Measurements from ENCODE around the gene WASL.
A peak's percentile ranks its signal among the peaks of the same experiment; 100 is the strongest.
"Not testable (repeated sequence)": the region's sequence is repeated elsewhere in the genome, so short reads cannot be mapped to it uniquely, and the experiment has no call there.

WASL gene

DNA sequence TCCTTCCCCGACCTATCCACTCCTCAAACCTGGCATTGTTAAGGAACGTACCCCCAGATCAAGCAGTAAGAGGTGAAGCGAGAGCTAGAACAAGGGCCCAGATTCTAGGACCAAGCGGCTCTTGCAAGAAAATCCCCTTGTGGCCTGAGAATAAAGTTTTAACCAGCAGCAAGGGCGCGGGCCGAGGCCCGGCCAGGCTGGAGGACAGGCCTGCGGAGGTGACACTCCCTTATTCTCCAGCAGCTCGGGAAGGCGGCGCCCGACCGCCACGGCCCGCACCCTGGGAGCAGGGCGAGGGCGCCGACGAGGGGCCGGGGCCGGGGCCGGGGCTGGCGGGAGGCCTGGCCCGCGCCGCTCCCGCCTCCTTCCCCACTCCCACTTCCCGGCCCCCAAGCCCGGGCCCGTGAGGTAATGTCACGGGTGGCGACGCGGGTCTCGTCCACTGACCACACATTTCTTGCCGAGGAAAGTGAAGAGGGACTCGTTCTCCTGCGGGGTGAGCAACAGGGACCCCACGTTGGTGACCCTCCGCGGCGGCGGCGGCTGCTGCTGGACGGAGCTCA lies 551 bp downstream of the WASL start:
- Histone ChIP-seq H3K27me3 (ENCODE audit: control insufficient read depth in 1 of 2, insufficient read depth in 2 of 2, low read length in 2 of 2) (no peaks in the 10 kb centered on the region), H3K9ac (ENCODE audit: low read length in 2 of 2) (peak overlapping the region; percentile 80 to 87), H3K36me3 (ENCODE audit: control insufficient read depth in 2 of 2, insufficient read depth in 2 of 2, low read length in 2 of 2) (no peaks in the 10 kb centered on the region), H3K9me3 (ENCODE audit: control insufficient read depth in 2 of 2, low read length in 2 of 2) (no peaks in the 10 kb centered on the region), H3K4me1 (ENCODE audit: control insufficient read depth, insufficient read depth, low read length) (no peaks in the 10 kb centered on the region), H3K27ac (ENCODE audit: low read length) (peak overlapping the region; percentile 91), H3K4me3 (ENCODE audit: low read length in 2 of 2) (peak overlapping the region; percentile 86)

DNA sequence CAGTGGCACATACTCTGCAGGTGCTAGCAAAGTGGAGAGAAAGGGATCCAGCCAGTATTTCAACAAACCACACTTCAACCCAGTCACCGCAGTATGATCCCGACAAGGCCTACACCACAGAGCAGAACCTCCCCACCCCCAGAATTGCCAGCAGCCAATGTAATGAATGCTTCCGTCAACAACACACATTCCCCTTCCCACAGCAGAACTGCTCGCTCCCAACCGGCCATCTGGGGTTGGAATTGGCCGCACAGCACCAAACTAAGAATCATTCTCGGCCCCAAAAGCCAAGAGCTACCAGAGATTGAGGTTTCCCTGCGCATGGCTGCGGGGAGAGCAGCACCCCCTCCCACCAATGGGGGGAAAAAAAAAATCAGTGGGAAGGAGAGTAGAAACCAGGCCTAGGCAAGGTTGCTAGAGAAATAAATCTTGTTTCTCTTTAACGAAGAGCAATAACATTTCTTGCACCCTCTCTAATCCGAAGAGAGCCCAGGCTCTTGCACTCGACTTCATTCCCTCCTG lies 1.1 kb downstream of the WASL start:
- H3K4me3 ChIP-seq (ENCODE audit: low read length in 2 of 2) = peak overlapping the region; percentile 86
- H3K4me1 ChIP-seq (ENCODE audit: control insufficient read depth, insufficient read depth, low read length) = no peaks in the 10 kb centered on the region
- no peaks in the 10 kb centered on the region for H3K27me3 ChIP-seq (ENCODE audit: control insufficient read depth in 1 of 2, insufficient read depth in 2 of 2, low read length in 2 of 2)
- peak overlapping the region; percentile 80 to 87 for H3K9ac ChIP-seq (ENCODE audit: low read length in 2 of 2)
- no peaks in the 10 kb centered on the region for H3K36me3 ChIP-seq (ENCODE audit: control insufficient read depth in 2 of 2, insufficient read depth in 2 of 2, low read length in 2 of 2)
- no peaks in the 10 kb centered on the region for H3K9me3 ChIP-seq (ENCODE audit: control insufficient read depth in 2 of 2, low read length in 2 of 2)
- peak overlapping the region; percentile 91 for H3K27ac ChIP-seq (ENCODE audit: low read length)

DNA sequence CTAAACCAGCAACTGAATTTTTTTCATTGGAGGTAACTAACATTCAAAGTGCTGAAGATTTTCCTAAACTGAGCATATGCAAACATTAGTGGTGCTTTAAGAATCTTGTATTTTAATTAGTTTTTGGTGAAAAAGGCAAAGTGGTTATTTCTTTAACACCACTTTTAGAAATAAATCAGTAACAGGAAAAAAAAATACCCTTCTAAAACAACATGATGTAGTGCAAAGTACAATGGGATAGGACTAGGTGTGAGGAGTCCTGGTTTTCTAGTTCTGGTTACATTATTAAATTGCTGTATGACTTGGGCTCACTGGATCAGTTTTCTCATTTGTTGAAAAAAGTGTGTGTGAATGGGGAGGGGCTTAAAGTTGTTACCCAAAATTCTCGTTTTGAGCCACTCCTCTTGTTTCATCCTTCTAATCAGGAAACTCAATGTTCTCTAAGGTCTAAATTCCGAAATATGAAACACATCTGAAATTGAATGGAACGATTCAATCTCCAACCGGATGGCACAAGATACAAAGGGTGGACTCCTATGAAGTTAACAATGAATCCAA lies 1.8 kb downstream of the WASL start:
- Histone ChIP-seq H3K4me1 (ENCODE audit: control insufficient read depth, insufficient read depth, low read length) (no peaks in the 10 kb centered on the region), H3K27me3 (ENCODE audit: control insufficient read depth in 1 of 2, insufficient read depth in 2 of 2, low read length in 2 of 2) (no peaks in the 10 kb centered on the region), H3K9me3 (ENCODE audit: control insufficient read depth in 2 of 2, low read length in 2 of 2) (no peaks in the 10 kb centered on the region), H3K27ac (ENCODE audit: low read length) (peak overlapping the region; percentile 91), H3K9ac (ENCODE audit: low read length in 2 of 2) (peak overlapping the region; percentile 80 to 87), H3K4me3 (ENCODE audit: low read length in 2 of 2) (peak overlapping the region; percentile 86), H3K36me3 (ENCODE audit: control insufficient read depth in 2 of 2, insufficient read depth in 2 of 2, low read length in 2 of 2) (no peaks in the 10 kb centered on the region)

DNA sequence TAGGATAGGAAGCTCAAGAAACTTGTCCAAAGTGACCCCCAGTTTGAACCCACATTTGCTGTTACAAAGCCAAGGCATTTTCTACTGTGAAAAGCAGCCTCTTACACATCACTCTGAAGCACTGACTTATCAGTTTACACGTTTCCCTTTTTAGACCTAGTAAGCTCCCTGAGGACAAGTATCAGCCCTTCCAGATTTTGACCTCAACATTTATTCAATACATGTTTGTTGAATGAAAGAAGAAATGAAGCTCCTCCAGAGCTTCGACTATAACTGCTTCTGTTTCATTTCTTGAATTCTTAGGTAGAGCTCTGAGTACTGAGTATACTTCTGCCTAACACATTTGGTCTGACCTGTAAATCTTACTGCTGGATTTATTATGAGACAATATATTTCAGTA lies 2.7 kb downstream of the WASL start:
- Histone ChIP-seq H3K9ac (ENCODE audit: low read length in 2 of 2) (no peak overlapping the region), H3K36me3 (ENCODE audit: control insufficient read depth in 2 of 2, insufficient read depth in 2 of 2, low read length in 2 of 2) (no peaks in the 10 kb centered on the region), H3K27ac (ENCODE audit: low read length) (no peak overlapping the region), H3K4me3 (ENCODE audit: low read length in 2 of 2) (peak overlapping the region in 1 of 2 donors; percentile 86), H3K4me1 (ENCODE audit: control insufficient read depth, insufficient read depth, low read length) (no peaks in the 10 kb centered on the region), H3K27me3 (ENCODE audit: control insufficient read depth in 1 of 2, insufficient read depth in 2 of 2, low read length in 2 of 2) (no peaks in the 10 kb centered on the region), H3K9me3 (ENCODE audit: control insufficient read depth in 2 of 2, low read length in 2 of 2) (no peaks in the 10 kb centered on the region)

DNA sequence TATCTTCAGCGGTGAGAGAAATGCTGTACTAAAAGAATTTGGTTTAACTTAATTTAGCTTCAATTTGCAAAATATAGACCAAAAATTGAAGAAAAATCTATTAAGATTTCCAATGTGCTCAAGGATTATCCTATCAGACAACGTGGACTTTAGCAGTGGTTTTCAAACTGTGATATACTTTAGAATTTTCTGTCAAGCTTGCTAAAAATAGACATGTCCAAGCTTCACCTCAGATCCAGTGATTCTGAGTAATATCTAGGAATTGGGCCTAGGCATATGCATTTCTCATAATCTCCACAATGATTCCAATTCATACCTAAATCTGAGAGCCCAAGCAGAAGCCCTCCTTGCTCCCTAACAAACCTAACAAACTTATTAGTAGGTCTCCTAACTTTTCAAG lies 3.4 kb downstream of the WASL start:
- H3K4me3 ChIP-seq (ENCODE audit: low read length in 2 of 2) = no peak overlapping the region
- no peaks in the 10 kb centered on the region for H3K36me3 ChIP-seq (ENCODE audit: control insufficient read depth in 2 of 2, insufficient read depth in 2 of 2, low read length in 2 of 2)
- no peaks in the 10 kb centered on the region for H3K4me1 ChIP-seq (ENCODE audit: control insufficient read depth, insufficient read depth, low read length)
- no peaks in the 10 kb centered on the region for H3K9me3 ChIP-seq (ENCODE audit: control insufficient read depth in 2 of 2, low read length in 2 of 2)
- no peaks in the 10 kb centered on the region for H3K27me3 ChIP-seq (ENCODE audit: control insufficient read depth in 1 of 2, insufficient read depth in 2 of 2, low read length in 2 of 2)
- no peak overlapping the region for H3K27ac ChIP-seq (ENCODE audit: low read length)
- H3K9ac ChIP-seq (ENCODE audit: low read length in 2 of 2) = no peak overlapping the region

DNA sequence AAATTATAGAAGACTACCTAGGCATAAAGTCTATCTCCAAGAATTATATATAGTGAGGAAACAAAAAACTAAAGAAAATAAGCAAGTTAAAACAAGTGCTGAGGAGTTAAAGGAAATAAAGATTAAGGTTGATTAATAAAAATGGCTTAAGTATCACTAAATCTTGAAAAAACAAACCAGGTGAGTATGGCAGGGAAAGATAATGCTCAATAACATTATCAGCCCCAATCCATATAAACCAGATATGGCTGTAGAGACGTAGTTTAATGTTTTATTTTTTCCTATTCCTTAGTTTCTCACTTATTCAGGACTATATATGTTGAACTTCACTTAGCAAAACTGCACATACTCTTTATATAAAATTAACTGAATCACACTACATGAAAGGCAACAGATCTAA lies 4.4 kb downstream of the WASL start:
- Histone ChIP-seq H3K9ac (ENCODE audit: low read length in 2 of 2) (no peak overlapping the region), H3K9me3 (ENCODE audit: control insufficient read depth in 2 of 2, low read length in 2 of 2) (no peaks in the 10 kb centered on the region), H3K4me3 (ENCODE audit: low read length in 2 of 2) (no peak overlapping the region), H3K36me3 (ENCODE audit: control insufficient read depth in 2 of 2, insufficient read depth in 2 of 2, low read length in 2 of 2) (no peaks in the 10 kb centered on the region), H3K4me1 (ENCODE audit: control insufficient read depth, insufficient read depth, low read length) (no peaks in the 10 kb centered on the region), H3K27ac (ENCODE audit: low read length) (no peak overlapping the region), H3K27me3 (ENCODE audit: control insufficient read depth in 1 of 2, insufficient read depth in 2 of 2, low read length in 2 of 2) (no peaks in the 10 kb centered on the region)

DNA sequence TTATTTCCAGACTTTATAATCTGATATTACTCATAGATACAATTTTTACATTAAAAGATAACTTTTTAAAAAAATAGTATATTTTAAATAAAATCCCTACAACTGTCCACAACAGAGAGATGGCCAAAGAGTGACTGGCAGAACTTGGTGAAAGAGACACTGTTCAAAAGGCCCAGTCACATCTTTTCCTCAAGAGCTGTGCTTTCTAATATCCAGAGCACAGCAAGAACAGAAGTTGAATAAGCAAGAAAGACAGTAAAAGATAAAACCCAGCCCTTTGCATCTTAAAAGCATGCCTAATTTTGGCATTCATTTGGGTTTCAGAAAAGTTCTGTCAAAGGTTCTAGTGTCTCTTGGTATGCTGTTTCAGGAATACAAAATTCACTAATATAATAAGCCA lies 6.9 kb downstream of the WASL start:
- no peak overlapping the region for H3K9ac ChIP-seq (ENCODE audit: low read length in 2 of 2)
- no peaks in the 10 kb centered on the region for H3K4me1 ChIP-seq (ENCODE audit: control insufficient read depth, insufficient read depth, low read length)
- H3K4me3 ChIP-seq (ENCODE audit: low read length in 2 of 2) = no peak overlapping the region
- no peaks in the 10 kb centered on the region for H3K9me3 ChIP-seq (ENCODE audit: control insufficient read depth in 2 of 2, low read length in 2 of 2)
- H3K36me3 ChIP-seq (ENCODE audit: control insufficient read depth in 2 of 2, insufficient read depth in 2 of 2, low read length in 2 of 2) = no peaks in the 10 kb centered on the region
- H3K27ac ChIP-seq (ENCODE audit: low read length) = no peak overlapping the region
- no peaks in the 10 kb centered on the region for H3K27me3 ChIP-seq (ENCODE audit: control insufficient read depth in 1 of 2, insufficient read depth in 2 of 2, low read length in 2 of 2)

DNA sequence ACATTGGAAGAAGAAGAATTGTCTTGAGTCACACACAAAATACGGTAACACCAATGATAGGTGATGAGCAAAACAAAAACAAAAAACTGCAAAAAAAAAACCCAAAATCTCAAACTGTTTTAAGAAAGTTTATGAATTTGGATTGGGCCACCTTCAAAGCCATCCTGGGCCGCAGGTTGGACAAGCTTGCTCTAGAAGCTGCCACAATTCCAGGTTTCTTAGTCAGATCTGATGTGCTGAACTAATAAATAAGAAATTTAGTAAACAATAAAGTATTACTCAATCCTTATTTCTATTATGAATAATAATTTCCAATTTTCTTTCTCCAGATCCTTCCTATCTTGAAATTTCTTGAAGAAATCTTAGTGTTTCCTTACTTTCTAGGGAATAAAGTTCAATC lies 10.0 kb downstream of the WASL start:
- no peak overlapping the region for H3K9ac ChIP-seq (ENCODE audit: low read length in 2 of 2)
- no peaks in the 10 kb centered on the region for H3K9me3 ChIP-seq (ENCODE audit: control insufficient read depth in 2 of 2, low read length in 2 of 2)
- H3K27me3 ChIP-seq (ENCODE audit: control insufficient read depth in 1 of 2, insufficient read depth in 2 of 2, low read length in 2 of 2) = no peaks in the 10 kb centered on the region
- no peaks in the 10 kb centered on the region for H3K36me3 ChIP-seq (ENCODE audit: control insufficient read depth in 2 of 2, insufficient read depth in 2 of 2, low read length in 2 of 2)
- no peak overlapping the region for H3K27ac ChIP-seq (ENCODE audit: low read length)
- H3K4me3 ChIP-seq (ENCODE audit: low read length in 2 of 2) = no peak overlapping the region
- no peaks in the 10 kb centered on the region for H3K4me1 ChIP-seq (ENCODE audit: control insufficient read depth, insufficient read depth, low read length)

DNA sequence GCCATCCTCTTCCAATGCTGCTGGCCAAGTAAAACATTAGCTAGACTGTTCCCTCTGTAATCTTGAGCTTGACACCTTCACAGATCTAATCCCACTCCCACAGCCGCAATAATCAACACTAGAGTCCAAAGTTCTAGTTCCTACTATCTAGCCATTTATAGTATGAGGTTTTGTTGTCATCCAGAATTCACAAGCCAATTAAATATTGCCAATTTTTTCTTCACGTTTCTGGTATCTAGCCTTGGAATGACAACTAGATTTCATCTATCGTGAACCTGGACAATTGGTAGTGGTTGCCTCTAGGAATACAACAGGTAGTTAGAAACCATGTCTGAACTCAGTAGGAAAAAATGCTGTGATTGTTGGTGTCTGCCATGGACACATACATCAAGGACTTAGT lies 10.4 kb downstream of the WASL start:
- H3K9ac ChIP-seq (ENCODE audit: low read length in 2 of 2) = no peak overlapping the region
- no peaks in the 10 kb centered on the region for H3K36me3 ChIP-seq (ENCODE audit: control insufficient read depth in 2 of 2, insufficient read depth in 2 of 2, low read length in 2 of 2)
- H3K4me1 ChIP-seq (ENCODE audit: control insufficient read depth, insufficient read depth, low read length) = no peaks in the 10 kb centered on the region
- H3K4me3 ChIP-seq (ENCODE audit: low read length in 2 of 2) = no peak overlapping the region
- no peaks in the 10 kb centered on the region for H3K9me3 ChIP-seq (ENCODE audit: control insufficient read depth in 2 of 2, low read length in 2 of 2)
- H3K27ac ChIP-seq (ENCODE audit: low read length) = no peak overlapping the region
- H3K27me3 ChIP-seq (ENCODE audit: control insufficient read depth in 1 of 2, insufficient read depth in 2 of 2, low read length in 2 of 2) = no peaks in the 10 kb centered on the region

DNA sequence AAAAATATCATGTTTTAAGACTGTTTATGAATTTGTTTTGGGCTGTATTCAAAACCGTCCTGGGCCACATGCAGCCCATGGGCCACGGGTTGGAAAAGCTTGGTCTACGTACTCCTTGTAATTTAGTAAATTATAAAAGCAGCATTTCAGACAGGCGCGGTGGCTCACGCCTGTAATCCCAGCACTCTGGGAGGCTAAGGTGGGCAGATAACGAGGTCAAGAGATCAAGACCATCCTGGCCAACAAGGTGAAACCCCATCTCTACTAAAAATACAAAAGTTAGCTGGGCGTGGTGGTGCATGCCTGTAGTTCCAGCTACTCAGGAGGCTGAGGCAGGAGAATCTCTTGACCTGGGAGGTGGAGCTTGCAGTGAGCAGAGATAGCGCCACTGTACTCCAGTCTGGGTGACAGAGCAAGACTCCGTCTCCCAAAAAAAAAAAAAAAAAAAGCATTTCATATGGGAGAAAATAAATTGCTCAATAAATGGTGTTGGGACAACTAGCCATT lies 11.6 kb downstream of the WASL start:
- not testable (repeated sequence) for H3K27ac ChIP-seq (ENCODE audit: low read length); H3K4me1 ChIP-seq (ENCODE audit: control insufficient read depth, insufficient read depth, low read length); H3K4me3 ChIP-seq (ENCODE audit: low read length in 2 of 2); H3K9me3 ChIP-seq (ENCODE audit: control insufficient read depth in 2 of 2, low read length in 2 of 2); H3K36me3 ChIP-seq (ENCODE audit: control insufficient read depth in 2 of 2, insufficient read depth in 2 of 2, low read length in 2 of 2); H3K9ac ChIP-seq (ENCODE audit: low read length in 2 of 2); H3K27me3 ChIP-seq (ENCODE audit: control insufficient read depth in 1 of 2, insufficient read depth in 2 of 2, low read length in 2 of 2)

DNA sequence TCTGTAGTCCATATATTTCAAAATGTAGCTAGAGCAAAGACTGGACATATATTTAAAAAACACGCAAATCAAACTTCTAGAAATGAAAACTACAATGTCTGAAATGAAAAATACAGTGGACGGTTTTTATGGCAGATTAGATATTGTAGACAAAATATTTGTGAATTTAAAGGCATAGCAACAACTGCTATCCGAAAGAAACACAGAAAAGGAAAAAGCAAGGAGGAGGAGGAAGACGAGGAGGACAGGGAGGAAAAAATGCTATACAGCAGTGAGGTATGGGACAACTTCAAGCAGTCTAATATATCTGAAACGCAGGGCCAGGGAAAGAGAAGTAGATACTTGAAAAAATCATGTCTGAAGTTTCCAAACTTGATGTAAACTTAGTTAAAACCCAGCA lies 13.3 kb downstream of the WASL start:
- Histone ChIP-seq H3K27me3 (ENCODE audit: control insufficient read depth in 1 of 2, insufficient read depth in 2 of 2, low read length in 2 of 2) (no peaks in the 10 kb centered on the region), H3K36me3 (ENCODE audit: control insufficient read depth in 2 of 2, insufficient read depth in 2 of 2, low read length in 2 of 2) (no peaks in the 10 kb centered on the region), H3K4me1 (ENCODE audit: control insufficient read depth, insufficient read depth, low read length) (no peaks in the 10 kb centered on the region), H3K4me3 (ENCODE audit: low read length in 2 of 2) (no peak overlapping the region), H3K9me3 (ENCODE audit: control insufficient read depth in 2 of 2, low read length in 2 of 2) (no peaks in the 10 kb centered on the region), H3K27ac (ENCODE audit: low read length) (no peak overlapping the region), H3K9ac (ENCODE audit: low read length in 2 of 2) (no peak overlapping the region)
